B cell (primary cell): ENCODE measurements around the gene TOM1L1. TPM values are rescaled to one million over a fixed set of nuclear protein-coding genes. Genes with fewer than 3 reads are reported as not detected.

ENCODE experiments used
- ATAC-seq: fragments of 200-7000 bp; cut with Tn5 transposase; one replicate; pipeline ENCODE4 v1.10.0; 2021; ENCODE audit warnings: low read depth, mild to moderate bottlenecking, moderate number of reproducible peaks, moderate library complexity
- CTCF ChIA-PET: fragments of 350-600 bp; sonication (Branson Sonifier 250); formaldehyde crosslinking; loops from one replicate; lab custom pipeline; 2021; ENCODE audit warnings: antibody characterized with exemption, inconsistent platforms; lab: Charles Lee
- POLR2A ChIA-PET: fragments of 350-600 bp; sonication (Branson Sonifier 250); formaldehyde crosslinking; loops from one replicate; lab custom pipeline; 2021; ENCODE audit warnings: antibody characterized with exemption; lab: Charles Lee
- DNase-seq: peaks from one replicate; pipeline ENCODE4 v3.0.0; 2013
- H2AFZ ChIP-seq: 2 replicates; pipeline ENCODE4 v1.6.1; 2012; ENCODE audit warnings: mild to moderate bottlenecking, low read depth, low read length; ENCODE audit not compliant: insufficient read depth, poor library complexity, severe bottlenecking
- H3K27ac ChIP-seq, 2 donors: 1 replicate in 1 of 2; 2 replicates in 1 of 2; pipeline ENCODE4 v1.5.1; 2012 to 2013; ENCODE audit warnings: low read length in 2 of 2, mild to moderate bottlenecking in 2 of 2, moderate library complexity in 1 of 2
- H3K27me3 ChIP-seq, 4 experiments: fragments of 200-600 bp in 1 of 4; sonication (generic) in 1 of 4; replicated peaks in 1 of 4; 1 replicate in 2 of 4; 2 replicates in 2 of 4; pipeline versions ENCODE4 v1.6.1 to v1.7.0; 2013 to 2016; ENCODE audit warnings: low read length in 3 of 4, mild to moderate bottlenecking in 2 of 4, mixed read lengths in 1 of 4, moderate library complexity in 1 of 4; ENCODE audit not compliant: insufficient read depth in 4 of 4, control insufficient read depth in 3 of 4; ENCODE audit errors: control extremely low read depth in 1 of 4
- H3K36me3 ChIP-seq, 2 experiments: replicated peaks in 1 of 2; 1 replicate in 1 of 2; 2 replicates in 1 of 2; pipeline versions ENCODE4 v1.6.1 to v1.7.1; 2013; ENCODE audit warnings: low read length in 1 of 2; ENCODE audit not compliant: insufficient read depth in 2 of 2, control insufficient read depth in 1 of 2; ENCODE audit errors: control extremely low read depth in 1 of 2, extremely low read depth in 1 of 2
- H3K4me1 ChIP-seq, 2 donors: fragments of 200-600 bp in 1 of 2; sonication (generic) in 1 of 2; 1 replicate in 1 of 2; 2 replicates in 1 of 2; pipeline versions ENCODE4 v1.5.1 to v1.6.1; 2013 to 2017; ENCODE audit warnings: low read length in 2 of 2; ENCODE audit not compliant: control insufficient read depth in 2 of 2, insufficient read depth in 2 of 2
- H3K4me2 ChIP-seq: replicated peaks from 2 replicates; pipeline ENCODE3; 2012; ENCODE audit warnings: mild to moderate bottlenecking, low read depth, low read length; ENCODE audit not compliant: poor library complexity, severe bottlenecking
- H3K4me3 ChIP-seq, 5 experiments: fragments of 200-600 bp in 1 of 5; sonication (generic) in 1 of 5; 1 replicate in 3 of 5; 2 replicates in 2 of 5; pipeline versions ENCODE4 v1.5.1 to v1.7.0; 2011 to 2016; ENCODE audit warnings: low read length in 4 of 5, mild to moderate bottlenecking in 4 of 5, low read depth in 2 of 5, control low read depth in 1 of 5, moderate library complexity in 1 of 5; ENCODE audit not compliant: insufficient read depth in 1 of 5; ENCODE audit errors: control extremely low read depth in 1 of 5, extremely low read depth in 1 of 5
- H3K79me2 ChIP-seq: fragments of 200-600 bp; sonication (generic); one replicate; pipeline ENCODE4 v1.6.0; 2016; ENCODE audit warnings: low read length; ENCODE audit not compliant: control insufficient read depth, insufficient read depth
- H3K9ac ChIP-seq: fragments of 200-600 bp; sonication (generic); 2 replicates; pipeline ENCODE4 v1.6.1; 2017; ENCODE audit warnings: mild to moderate bottlenecking, low read length, moderate library complexity
- H3K9me3 ChIP-seq, 3 donors: one replicate each; pipeline versions ENCODE4 v1.6.1 to v1.7.1; 2013; ENCODE audit warnings: low read length in 2 of 3; ENCODE audit not compliant: control insufficient read depth in 2 of 3, insufficient read depth in 1 of 3; ENCODE audit errors: control extremely low read depth in 1 of 3
- H4K20me1 ChIP-seq: 2 replicates; pipeline ENCODE4 v1.6.0; 2012; ENCODE audit warnings: mild to moderate bottlenecking, low read length; ENCODE audit not compliant: insufficient read depth, control insufficient read depth, poor library complexity, severe bottlenecking
- H3K27ac Mint-ChIP-seq: one replicate; pipeline ENCODE4 v1.8.0; 2021; ENCODE audit warnings: mixed read lengths
- H3K27me3 Mint-ChIP-seq: one replicate; pipeline ENCODE4 v1.8.0; 2021; ENCODE audit warnings: mixed read lengths
- H3K4me1 Mint-ChIP-seq: one replicate; pipeline ENCODE4 v1.8.0; 2021; ENCODE audit warnings: mixed read lengths
- H3K4me3 Mint-ChIP-seq: one replicate; pipeline ENCODE4 v1.8.0; 2021; ENCODE audit warnings: mixed read lengths
- H3K9me3 Mint-ChIP-seq: one replicate; pipeline ENCODE4 v1.8.0; 2022; ENCODE audit warnings: mixed read lengths; ENCODE audit not compliant: insufficient read depth
- EZH2 ChIP-seq: IDR thresholded peaks from 2 replicates; pipeline ENCODE4 v1.6.1; 2012; ENCODE audit warnings: borderline replicate concordance, low read depth, mild to moderate bottlenecking, moderate library complexity, low read length; ENCODE audit not compliant: insufficient read depth, poor library complexity, severe bottlenecking
- WGBS: methylation state at CpG from one replicate; pipeline ENCODE4 v1.1.5; 2013; ENCODE audit warnings: missing lambda C conversion rate; ENCODE audit not compliant: insufficient coverage; 5-methylcytosine and 5-hydroxymethylcytosine counted together
- intact Hi-C: fragments of 100-400 bp; cut with micrococcal nuclease; formaldehyde crosslinking; loops from one replicate; pipeline ENCODE4 v1.10.0; 2022
- polyA plus RNA-seq: library from polyadenylated mRNA; depleted of rRNA; stranded (reverse); fragments of >200 nt; gene quantifications from 2 replicates; pipeline ENCODE4 v1.2.3, GENCODE V29; 2012
- total RNA-seq, 2 donors: library from RNA; stranded (reverse); fragments of 120-200 nt in 1 of 2; gene quantifications; 1 replicate in 1 of 2; 2 replicates in 1 of 2; pipeline versions ENCODE4 v1.2.3 to v1.2.4, GENCODE V29; 2013 to 2022
- TF ChIP-seq, protein P1 (sequence below): fragments of 200-600 bp; IDR thresholded peaks from one replicate; pipeline ENCODE4 v1.8.0; 2022; ENCODE audit warnings: antibody characterized with exemption, mild to moderate bottlenecking

Gene TOM1L1
- total and polyA plus RNA-seq, 2 donors (not counting 1 experiment from before 2014, with no cell fraction given): not detected

DNA sequence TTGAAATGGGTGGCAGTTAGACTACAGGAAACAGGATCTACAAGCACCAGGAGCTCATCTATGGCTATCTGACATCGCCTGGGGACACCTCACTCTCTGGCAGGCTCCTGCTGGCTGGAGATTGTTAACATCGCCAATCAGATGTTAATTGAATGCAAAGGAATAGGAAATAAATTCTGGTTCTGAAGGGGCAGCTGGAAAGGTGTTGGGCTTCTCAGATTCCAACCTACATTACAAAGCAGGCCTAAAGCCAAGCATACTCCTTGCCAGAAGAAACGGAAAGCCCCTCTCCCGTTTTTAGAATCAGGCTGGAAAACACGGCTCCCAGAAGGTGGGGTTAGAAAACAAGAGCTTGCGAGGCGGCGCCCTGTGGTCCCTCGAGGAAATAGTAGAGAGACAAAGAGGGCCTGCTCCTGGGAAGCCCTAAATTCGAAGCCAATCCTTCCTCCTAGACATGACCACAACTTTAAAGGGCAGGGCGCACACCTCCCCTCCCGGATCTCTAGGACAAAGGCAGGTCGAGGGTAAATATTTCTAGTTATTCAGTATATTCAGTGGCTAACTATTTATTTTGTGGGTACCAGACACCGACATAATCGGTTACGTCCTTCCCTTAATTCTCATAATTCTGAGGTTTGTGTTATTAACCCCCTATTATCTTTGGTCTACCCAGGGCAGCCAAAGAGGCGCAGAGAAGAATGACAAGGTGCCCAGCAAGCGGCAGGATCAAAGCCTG lies 763 bp upstream of the TOM1L1 start:
- TF ChIP-seq EZH2: no peak
- TF ChIP-seq, protein P1, sequence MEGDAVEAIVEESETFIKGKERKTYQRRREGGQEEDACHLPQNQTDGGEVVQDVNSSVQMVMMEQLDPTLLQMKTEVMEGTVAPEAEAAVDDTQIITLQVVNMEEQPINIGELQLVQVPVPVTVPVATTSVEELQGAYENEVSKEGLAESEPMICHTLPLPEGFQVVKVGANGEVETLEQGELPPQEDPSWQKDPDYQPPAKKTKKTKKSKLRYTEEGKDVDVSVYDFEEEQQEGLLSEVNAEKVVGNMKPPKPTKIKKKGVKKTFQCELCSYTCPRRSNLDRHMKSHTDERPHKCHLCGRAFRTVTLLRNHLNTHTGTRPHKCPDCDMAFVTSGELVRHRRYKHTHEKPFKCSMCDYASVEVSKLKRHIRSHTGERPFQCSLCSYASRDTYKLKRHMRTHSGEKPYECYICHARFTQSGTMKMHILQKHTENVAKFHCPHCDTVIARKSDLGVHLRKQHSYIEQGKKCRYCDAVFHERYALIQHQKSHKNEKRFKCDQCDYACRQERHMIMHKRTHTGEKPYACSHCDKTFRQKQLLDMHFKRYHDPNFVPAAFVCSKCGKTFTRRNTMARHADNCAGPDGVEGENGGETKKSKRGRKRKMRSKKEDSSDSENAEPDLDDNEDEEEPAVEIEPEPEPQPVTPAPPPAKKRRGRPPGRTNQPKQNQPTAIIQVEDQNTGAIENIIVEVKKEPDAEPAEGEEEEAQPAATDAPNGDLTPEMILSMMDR: no peak
- no peak overlapping the region for H3K4me3 ChIP-seq
- peaks cover 8% of the 10 kb centered on the region for H3K4me1 Mint-ChIP-seq
- CTCF ChIA-PET: no interaction called here
- H3K79me2 ChIP-seq: no peaks in the 10 kb centered on the region
- H3K27ac Mint-ChIP-seq: no peak overlapping the region
- H3K27ac ChIP-seq: no peak overlapping the region
- peak overlapping the region; percentile 30 for H3K4me2 ChIP-seq
- WGBS: 15% methylated on average over 8 of the region's 18 CpGs
- no peaks in the 10 kb centered on the region for H3K9me3 Mint-ChIP-seq
- peaks cover 0 to 2% (median 0%) of the 10 kb centered on the region in 3 donors for H3K9me3 ChIP-seq
- H3K27me3 Mint-ChIP-seq: peaks cover 44% of the 10 kb centered on the region
- intact Hi-C loops: no loop called here
- no peaks in the 10 kb centered on the region for H4K20me1 ChIP-seq
- ATAC-seq (no peak), DNase-seq (no peak)
- H3K4me3 Mint-ChIP-seq: peak overlapping the region; percentile 32
- no peak overlapping the region for H3K9ac ChIP-seq
- POLR2A ChIA-PET: no interaction called here
- no peaks in the 10 kb centered on the region for H3K36me3 ChIP-seq
- H2AFZ ChIP-seq: peak overlapping the region; percentile 54
- H3K27me3 ChIP-seq: peaks cover 0 to 19% (median 4%) of the 10 kb centered on the region in 4 experiments
- H3K4me1 ChIP-seq: peaks cover 0 to 7% of the 10 kb centered on the region in 2 donors

DNA sequence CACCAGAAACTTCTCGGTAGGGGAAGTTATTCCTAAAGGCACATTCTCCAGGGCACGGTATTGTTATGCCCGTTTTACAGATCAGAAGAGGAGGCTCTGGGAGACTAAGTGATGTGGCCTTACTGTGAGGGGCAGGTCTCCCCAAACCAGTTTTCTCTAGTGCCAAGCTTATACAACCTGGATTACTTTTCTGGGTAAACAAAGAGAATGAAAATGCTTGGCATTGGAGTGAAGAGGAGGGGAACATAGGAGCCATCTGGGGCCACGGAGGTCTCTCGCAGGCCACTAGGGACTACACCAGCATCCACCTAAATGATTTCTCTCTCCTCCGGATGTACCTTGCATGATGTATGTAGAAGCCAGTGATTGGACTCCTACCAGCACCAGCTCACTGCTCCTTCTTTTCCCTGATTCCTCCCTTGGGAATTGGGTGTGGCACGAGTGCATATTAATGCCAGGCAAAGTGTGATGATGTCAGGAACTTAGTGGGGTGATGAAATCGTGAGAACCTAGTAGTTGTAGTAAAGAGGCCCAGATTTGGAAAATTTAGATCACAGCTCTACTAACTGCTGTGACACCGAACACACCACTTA lies 674 bp downstream of the TOM1L1 start:
- no peak overlapping the region for H3K4me2 ChIP-seq
- ChIA-PET POLR2A (no interaction called here), CTCF (interaction anchor here (0.9 kb wide), 1 partner anchor 9 kb away, joined by 3 read pairs; no protein-coding TSS in a partner anchor)
- no peaks in the 10 kb centered on the region for H3K9me3 Mint-ChIP-seq
- H3K36me3 ChIP-seq: no peaks in the 10 kb centered on the region
- no peak overlapping the region for H3K9ac ChIP-seq
- peaks cover 38% of the 10 kb centered on the region for H3K27me3 Mint-ChIP-seq
- WGBS: 43% methylated on average over 2 of the region's 9 CpGs
- H3K27me3 ChIP-seq: peaks cover 0 to 16% (median 4%) of the 10 kb centered on the region in 4 experiments
- TF ChIP-seq, protein P1: no peak
- TF ChIP-seq EZH2: no peak
- H4K20me1 ChIP-seq: no peaks in the 10 kb centered on the region
- H2AFZ ChIP-seq: no peak overlapping the region
- no peak overlapping the region for H3K4me3 ChIP-seq
- ATAC-seq (no peak), DNase-seq (no peak)
- intact Hi-C loops: no loop called here
- H3K4me1 Mint-ChIP-seq: peaks cover 8% of the 10 kb centered on the region
- H3K27ac Mint-ChIP-seq: no peak overlapping the region
- no peak overlapping the region for H3K4me3 Mint-ChIP-seq
- peaks cover 0 to 7% of the 10 kb centered on the region in 2 donors for H3K4me1 ChIP-seq
- H3K27ac ChIP-seq: no peak overlapping the region
- no peaks in the 10 kb centered on the region for H3K9me3 ChIP-seq
- no peaks in the 10 kb centered on the region for H3K79me2 ChIP-seq
